ACC112 (cell line): Measurements from ENCODE around the gene ZNF471.

Experiments used
- H2AFZ ChIP-seq: fragments of 200-600 bp; sonication (generic); one replicate; pipeline ENCODE4 v1.6.0; 2017; ENCODE audit warnings: antibody characterized with exemption, low read length; ENCODE audit not compliant: unreplicated experiment
- H3K27ac ChIP-seq: fragments of 200-600 bp; sonication (generic); 2 replicates; pipeline ENCODE4 v1.5.1; 2014; ENCODE audit warnings: low read depth, mild to moderate bottlenecking, antibody characterized with exemption, low read length, moderate library complexity
- H3K27me3 ChIP-seq: fragments of 200-600 bp; sonication (generic); 2 replicates; pipeline ENCODE4 v1.6.1; 2014; ENCODE audit warnings: mild to moderate bottlenecking, antibody characterized with exemption, low read length, moderate library complexity, mixed read lengths; ENCODE audit not compliant: insufficient read depth
- H3K36me3 ChIP-seq: fragments of 200-600 bp; sonication (generic); 2 replicates; pipeline ENCODE4 v1.6.1; 2016; ENCODE audit warnings: mild to moderate bottlenecking, antibody characterized with exemption, low read length, moderate library complexity, mixed read lengths; ENCODE audit not compliant: insufficient read depth
- H3K4me1 ChIP-seq: fragments of 200-600 bp; sonication (generic); one replicate; pipeline ENCODE4 v1.6.1; 2016; ENCODE audit warnings: low read length, mixed read lengths; ENCODE audit not compliant: insufficient read depth, unreplicated experiment, control insufficient read depth
- H3K4me3 ChIP-seq: fragments of 200-600 bp; sonication (generic); 2 replicates; pipeline ENCODE4 v1.5.1; 2014; ENCODE audit warnings: mild to moderate bottlenecking, low read depth, low read length
- H3K79me2 ChIP-seq: fragments of 200-600 bp; sonication (generic); one replicate; pipeline ENCODE4 v1.6.0; 2016; ENCODE audit warnings: low read length; ENCODE audit not compliant: control insufficient read depth, unreplicated experiment, insufficient read depth

ZNF471 gene

DNA sequence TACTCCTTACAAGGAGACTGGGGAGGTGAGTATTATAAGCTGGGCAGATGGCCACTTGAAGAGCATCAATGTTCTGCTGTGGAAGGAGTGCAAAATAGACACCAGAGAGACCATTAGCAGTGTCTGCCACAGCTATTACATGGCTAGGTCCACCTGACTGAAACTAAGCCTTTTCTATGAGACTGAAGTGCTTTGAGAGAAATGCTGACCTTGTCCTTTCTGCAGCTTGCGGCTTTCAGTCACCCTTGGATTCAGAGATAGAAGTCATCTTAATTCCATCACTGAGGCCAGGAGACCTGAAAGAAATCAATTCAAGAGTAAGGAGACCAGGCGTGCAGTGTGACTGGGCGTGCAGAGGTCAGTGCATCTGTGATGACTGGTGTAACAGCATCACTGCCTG lies 29.8 kb downstream of the ZNF471 start:
- no peak overlapping the region for H3K27ac ChIP-seq
- H3K27me3 ChIP-seq, result no peaks in the 10 kb centered on the region
- no peak overlapping the region for H2AFZ ChIP-seq
- H3K36me3 ChIP-seq, result peaks cover 4% of the 10 kb centered on the region
- H3K4me1 ChIP-seq, result no peaks in the 10 kb centered on the region
- H3K79me2 ChIP-seq, result peaks cover 6% of the 10 kb centered on the region
- H3K4me3 ChIP-seq, result peak overlapping the region; percentile 83

DNA sequence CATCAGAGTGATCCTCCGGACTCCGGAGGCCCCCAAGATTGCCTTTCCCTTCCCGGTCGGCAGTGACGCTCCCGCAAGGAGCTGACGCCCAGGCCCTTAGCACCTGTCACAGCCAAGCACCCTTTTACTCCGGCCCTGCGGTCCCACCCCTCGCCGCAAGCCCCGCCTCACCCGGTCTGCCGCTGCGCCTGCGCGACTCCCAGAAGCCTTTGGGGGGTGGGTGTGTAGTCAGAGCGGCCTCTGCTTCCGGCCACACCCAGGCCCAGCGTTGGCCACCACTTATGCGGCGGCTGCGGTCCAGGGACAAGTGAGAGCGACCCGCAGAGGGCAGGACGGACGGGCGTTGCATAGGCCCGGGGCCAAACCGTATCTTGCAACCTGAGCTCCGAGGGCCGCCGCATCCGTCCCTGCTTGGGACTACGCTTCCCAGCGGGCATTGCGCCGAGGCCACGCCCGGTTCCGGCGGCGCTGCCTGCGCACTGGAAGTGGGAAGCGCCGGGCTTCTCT lies 30.7 kb downstream of the ZNF471 start:
- Histone ChIP-seq H3K79me2 (peaks cover 6% of the 10 kb centered on the region), H3K36me3 (peaks cover 4% of the 10 kb centered on the region), H3K27ac (peak overlapping the region; percentile 60), H3K4me3 (peak overlapping the region; percentile 83), H3K27me3 (no peaks in the 10 kb centered on the region), H3K4me1 (no peaks in the 10 kb centered on the region), H2AFZ (peak overlapping the region; percentile 94)

DNA sequence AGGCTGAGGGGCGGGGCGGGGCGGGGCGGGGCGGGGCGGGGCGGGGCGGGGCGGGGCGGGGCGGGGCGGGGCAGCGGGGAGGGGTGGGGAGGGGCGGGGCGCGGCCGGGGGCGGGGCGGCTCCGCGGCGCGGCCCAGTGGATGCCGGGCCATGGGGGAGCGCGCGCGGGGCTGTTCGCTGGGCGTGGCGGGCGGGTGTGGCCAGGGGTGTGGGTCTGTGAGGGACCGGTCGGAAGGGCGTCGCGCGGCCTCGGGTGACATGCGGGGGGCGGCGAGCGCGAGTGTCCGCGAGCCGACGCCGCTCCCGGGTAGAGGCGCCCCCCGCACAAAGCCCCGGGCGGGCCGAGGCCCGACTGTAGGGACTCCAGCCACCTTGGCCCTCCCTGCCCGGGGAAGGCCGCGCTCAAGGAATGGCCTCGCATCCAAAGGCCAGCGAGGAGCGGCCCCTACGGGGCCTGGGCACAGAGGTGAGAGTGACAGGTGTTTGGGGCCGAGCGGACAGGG lies 31.2 kb downstream of the ZNF471 start, which contains the start of gene ZFP28:
Gene ZFP28 (plus strand): TSS at position 188 of the 503 bp plus-strand sequence. CDS start 71 bp downstream, at position 259.
- H3K4me1 ChIP-seq, result no peaks in the 10 kb centered on the region
- H3K27me3 ChIP-seq, result no peaks in the 10 kb centered on the region
- peak within 1 kb of the TSS; percentile 94 for H2AFZ ChIP-seq
- peak within 1 kb of the TSS; percentile 60 for H3K27ac ChIP-seq
- H3K36me3 ChIP-seq, result peaks cover 9% of the 10 kb centered on the region
- peak within 1 kb of the TSS; percentile 98 for H3K4me3 ChIP-seq
- H3K79me2 ChIP-seq, result peaks cover 6% of the 10 kb centered on the region

DNA sequence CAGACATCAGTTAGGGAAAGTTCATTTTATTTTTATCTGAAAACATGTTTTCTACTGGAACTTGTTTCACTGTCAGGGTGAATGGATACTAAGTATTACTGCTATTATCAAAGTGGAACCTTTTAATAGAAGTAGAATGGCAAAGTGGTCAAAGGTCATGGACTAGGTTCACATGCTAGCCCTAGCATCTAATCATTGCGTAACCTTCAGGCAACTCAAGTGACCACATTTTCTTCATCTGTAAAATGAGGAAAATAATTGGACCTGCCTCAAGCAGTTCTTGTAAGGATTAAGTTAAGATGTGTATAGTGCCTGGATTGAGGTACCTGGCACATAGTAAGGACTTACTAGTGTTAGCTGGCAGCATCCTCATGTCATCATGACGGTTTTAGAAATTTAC lies 36.1 kb downstream of the ZNF471 start:
- peaks cover 9% of the 10 kb centered on the region for H3K79me2 ChIP-seq
- H3K36me3 ChIP-seq, result peaks cover 52% of the 10 kb centered on the region
- H3K4me3 ChIP-seq, result no peak overlapping the region
- no peaks in the 10 kb centered on the region for H3K27me3 ChIP-seq
- no peak overlapping the region for H3K27ac ChIP-seq
- H3K4me1 ChIP-seq, result no peaks in the 10 kb centered on the region
- no peak overlapping the region for H2AFZ ChIP-seq

- Histone ChIP-seq H3K4me1 (no peaks in the 10 kb centered on the region), H3K36me3 (peaks cover 81% of the 10 kb centered on the region), H3K27me3 (no peaks in the 10 kb centered on the region), H2AFZ (no peak overlapping the region), H3K4me3 (no peak overlapping the region), H3K27ac (no peak overlapping the region), H3K79me2 (peaks cover 2% of the 10 kb centered on the region)
Observed at GRCh38 chr19:56547535-56547934, 39.9 kb downstream of the ZNF471 start.

DNA sequence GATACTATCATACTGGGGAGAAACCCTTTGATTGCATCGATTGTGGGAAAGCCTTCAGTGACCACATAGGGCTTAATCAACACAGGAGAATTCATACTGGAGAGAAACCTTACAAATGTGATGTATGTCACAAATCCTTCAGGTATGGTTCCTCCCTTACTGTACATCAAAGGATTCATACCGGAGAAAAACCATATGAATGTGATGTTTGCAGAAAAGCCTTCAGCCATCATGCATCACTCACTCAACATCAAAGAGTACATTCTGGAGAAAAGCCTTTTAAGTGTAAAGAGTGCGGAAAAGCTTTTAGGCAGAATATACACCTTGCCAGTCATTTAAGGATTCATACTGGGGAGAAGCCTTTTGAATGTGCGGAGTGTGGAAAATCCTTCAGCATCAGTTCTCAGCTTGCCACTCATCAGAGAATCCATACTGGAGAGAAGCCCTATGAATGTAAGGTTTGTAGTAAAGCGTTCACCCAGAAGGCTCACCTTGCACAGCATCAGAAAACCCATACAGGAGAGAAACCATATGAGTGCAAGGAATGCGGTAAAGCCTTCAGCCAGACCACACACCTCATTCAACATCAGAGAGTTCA lies 46.7 kb downstream of the ZNF471 start:
- H2AFZ ChIP-seq, result no peak overlapping the region
- H3K4me3 ChIP-seq, result no peak overlapping the region
- peaks cover 71% of the 10 kb centered on the region for H3K36me3 ChIP-seq
- H3K79me2 ChIP-seq, result no peaks in the 10 kb centered on the region
- H3K4me1 ChIP-seq, result no peaks in the 10 kb centered on the region
- H3K27me3 ChIP-seq, result no peaks in the 10 kb centered on the region
- no peak overlapping the region for H3K27ac ChIP-seq

DNA sequence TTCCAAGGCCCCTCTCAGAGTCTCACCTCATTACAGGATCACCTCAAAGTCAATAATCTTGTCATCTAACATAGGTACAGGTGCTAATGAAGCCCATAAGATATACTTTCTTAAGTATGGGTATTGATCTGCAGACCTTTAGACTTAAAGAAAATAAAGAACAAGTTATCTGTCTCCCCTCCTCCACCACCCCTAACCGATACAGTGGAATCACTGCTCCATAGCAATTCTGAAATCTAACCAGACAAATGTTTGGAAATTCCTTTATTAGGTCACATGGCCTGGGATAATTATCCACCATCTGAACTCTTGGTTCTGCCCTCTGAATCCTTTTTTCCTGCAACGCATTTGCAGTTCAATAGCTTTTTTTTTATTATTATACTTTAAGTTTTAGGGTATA lies 55.1 kb downstream of the ZNF471 start:
- Histone ChIP-seq H3K4me1 (no peaks in the 10 kb centered on the region), H2AFZ (no peak overlapping the region), H3K36me3 (peaks cover 4% of the 10 kb centered on the region; the same call in 1 of the 2 replicates), H3K27me3 (no peaks in the 10 kb centered on the region), H3K4me3 (no peak overlapping the region), H3K79me2 (no peaks in the 10 kb centered on the region), H3K27ac (no peak overlapping the region)

DNA sequence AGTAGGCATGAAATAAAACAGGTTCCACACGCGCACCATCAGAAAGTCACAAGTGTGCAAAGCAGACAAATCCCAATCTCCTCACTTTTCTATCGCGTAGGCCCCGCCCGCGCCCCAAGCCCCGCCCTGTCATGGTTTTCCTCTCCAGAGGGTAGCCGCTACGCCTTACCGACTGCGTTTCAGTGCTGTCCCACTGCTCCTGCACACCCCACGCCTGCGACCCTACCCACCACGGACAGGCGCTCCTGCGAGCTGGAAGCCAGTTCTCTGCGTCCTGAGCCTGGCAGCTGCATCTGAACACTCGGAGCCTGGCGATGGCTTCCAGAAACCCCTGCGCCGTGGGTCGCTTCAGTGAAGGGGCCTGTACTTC lies 59.2 kb downstream of the ZNF471 start:
- no peak overlapping the region for H3K27ac ChIP-seq
- no peaks in the 10 kb centered on the region for H3K4me1 ChIP-seq
- H3K4me3 ChIP-seq, result peak overlapping the region; percentile 94
- H3K36me3 ChIP-seq, result peaks cover 29% of the 10 kb centered on the region
- H3K27me3 ChIP-seq, result no peaks in the 10 kb centered on the region
- peaks cover 7% of the 10 kb centered on the region for H3K79me2 ChIP-seq
- H2AFZ ChIP-seq, result peak overlapping the region; percentile 92

GRCh38 chr19:56567274-56568120 lies 59.8 kb downstream of the ZNF471 start, which contains the start of gene ZNF470:
Gene ZNF470 (plus strand): TSS chr19:56567468. CDS start chr19:56570312, 2,844 bp downstream.
- Histone ChIP-seq H3K36me3 (peaks cover 30% of the 10 kb centered on the region), H3K4me3 (peak within 1 kb of the TSS; percentile 94), H3K4me1 (no peaks in the 10 kb centered on the region), H3K27me3 (no peaks in the 10 kb centered on the region), H3K79me2 (peaks cover 7% of the 10 kb centered on the region), H2AFZ (peak within 1 kb of the TSS; percentile 92), H3K27ac (peak within 1 kb of the TSS; percentile 38)

GRCh38 chr19:56572589-56572988 lies 64.9 kb downstream of the ZNF471 start:
- Histone ChIP-seq H3K79me2 (peaks cover 7% of the 10 kb centered on the region), H3K27ac (no peak overlapping the region), H2AFZ (no peak overlapping the region), H3K27me3 (no peaks in the 10 kb centered on the region), H3K36me3 (peaks cover 81% of the 10 kb centered on the region), H3K4me3 (no peak overlapping the region), H3K4me1 (no peaks in the 10 kb centered on the region)
